Measurements from ENCODE around the gene SEC14L1.

The SEC14L1 gene

DNA sequence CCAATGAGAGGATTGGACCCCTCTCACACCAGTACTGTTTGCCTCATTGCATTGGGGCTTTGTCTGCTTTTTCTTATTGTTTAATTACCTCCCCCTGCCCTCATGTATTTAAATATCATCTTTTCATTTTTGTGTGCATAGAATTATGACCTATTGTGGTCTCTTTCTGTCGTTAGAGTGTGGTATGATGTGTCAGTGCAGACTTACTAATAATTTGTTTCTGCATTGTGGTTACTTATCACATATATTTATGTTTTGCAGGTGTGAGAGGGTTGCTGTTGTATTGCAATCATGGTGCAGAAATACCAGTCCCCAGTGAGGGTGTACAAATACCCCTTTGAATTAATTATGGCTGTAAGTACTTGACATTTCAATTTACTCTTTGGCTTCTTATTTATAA, 2.5 kb downstream of the SEC14L1 start:
- Histone ChIP-seq H3K9ac (ENCODE audit: low read length in 2 of 2) (no peak overlapping the region), H3K4me3 (ENCODE audit: low read length in 2 of 2) (no peak overlapping the region), H3K27ac (ENCODE audit: low read length) (no peak overlapping the region), H3K27me3 (ENCODE audit: control insufficient read depth in 1 of 2, insufficient read depth in 2 of 2, low read length in 2 of 2) (no peaks in the 10 kb centered on the region), H3K9me3 (ENCODE audit: control insufficient read depth in 2 of 2, low read length in 2 of 2) (no peaks in the 10 kb centered on the region), H3K36me3 (ENCODE audit: control insufficient read depth in 2 of 2, insufficient read depth in 2 of 2, low read length in 2 of 2) (peaks cover 0 to 10% of the 10 kb centered on the region in 2 donors), H3K4me1 (ENCODE audit: control insufficient read depth, insufficient read depth, low read length) (peaks cover 27% of the 10 kb centered on the region)

DNA sequence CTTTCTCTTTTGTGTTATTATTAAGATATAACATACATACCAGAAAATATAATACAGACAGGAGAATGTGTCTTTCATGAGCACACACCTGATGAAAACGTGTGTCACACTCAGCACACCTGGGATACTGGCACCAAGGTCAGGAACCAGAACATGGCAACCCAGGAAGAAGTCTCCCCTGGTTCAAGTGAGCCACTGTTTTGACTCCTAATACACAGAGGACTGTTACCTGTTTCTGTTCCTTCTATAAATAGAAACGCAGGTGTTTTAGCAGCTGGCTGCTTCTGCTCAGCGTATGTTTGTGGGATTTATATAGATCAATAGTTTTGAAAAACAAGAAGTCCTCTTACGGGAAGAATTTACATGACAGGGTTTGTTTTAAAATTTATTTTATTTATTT, 3.5 kb downstream of the SEC14L1 start:
- Histone ChIP-seq H3K9me3 (ENCODE audit: control insufficient read depth in 2 of 2, low read length in 2 of 2) (no peaks in the 10 kb centered on the region), H3K27ac (ENCODE audit: low read length) (no peak overlapping the region), H3K36me3 (ENCODE audit: control insufficient read depth in 2 of 2, insufficient read depth in 2 of 2, low read length in 2 of 2) (peaks cover 0 to 16% of the 10 kb centered on the region in 2 donors), H3K9ac (ENCODE audit: low read length in 2 of 2) (peak overlapping the region in 1 of 2 donors; percentile 35), H3K4me1 (ENCODE audit: control insufficient read depth, insufficient read depth, low read length) (peaks cover 29% of the 10 kb centered on the region), H3K4me3 (ENCODE audit: low read length in 2 of 2) (peak overlapping the region in 1 of 2 donors; percentile 15), H3K27me3 (ENCODE audit: control insufficient read depth in 1 of 2, insufficient read depth in 2 of 2, low read length in 2 of 2) (no peaks in the 10 kb centered on the region)

- no peak overlapping the region for H3K4me3 ChIP-seq (ENCODE audit: low read length in 2 of 2)
- no peak overlapping the region for H3K27ac ChIP-seq (ENCODE audit: low read length)
- peak overlapping the region in 1 of 2 donors; percentile 42 for H3K9ac ChIP-seq (ENCODE audit: low read length in 2 of 2)
- H3K27me3 ChIP-seq (ENCODE audit: control insufficient read depth in 1 of 2, insufficient read depth in 2 of 2, low read length in 2 of 2) = no peaks in the 10 kb centered on the region
- H3K36me3 ChIP-seq (ENCODE audit: control insufficient read depth in 2 of 2, insufficient read depth in 2 of 2, low read length in 2 of 2) = peaks cover 0 to 17% of the 10 kb centered on the region in 2 donors
- H3K9me3 ChIP-seq (ENCODE audit: control insufficient read depth in 2 of 2, low read length in 2 of 2) = no peaks in the 10 kb centered on the region
- peaks cover 24% of the 10 kb centered on the region for H3K4me1 ChIP-seq (ENCODE audit: control insufficient read depth, insufficient read depth, low read length)
Observed at GRCh38 chr17:77145224-77145611, 4.4 kb downstream of the SEC14L1 start.

- H3K36me3 ChIP-seq (ENCODE audit: control insufficient read depth in 2 of 2, insufficient read depth in 2 of 2, low read length in 2 of 2) = peaks cover 0 to 17% of the 10 kb centered on the region in 2 donors
Observed at GRCh38 chr17:77145612-77146245, 5.0 kb downstream of the SEC14L1 start.

GRCh38 chr17:77146246-77146632, 5.5 kb downstream of the SEC14L1 start:
- peaks cover 22% of the 10 kb centered on the region for H3K4me1 ChIP-seq (ENCODE audit: control insufficient read depth, insufficient read depth, low read length)
- no peaks in the 10 kb centered on the region for H3K27me3 ChIP-seq (ENCODE audit: control insufficient read depth in 1 of 2, insufficient read depth in 2 of 2, low read length in 2 of 2)
- peak overlapping the region in 1 of 2 donors; percentile 0 for H3K9ac ChIP-seq (ENCODE audit: low read length in 2 of 2)
- peak overlapping the region in 1 of 2 donors; percentile 29 for H3K4me3 ChIP-seq (ENCODE audit: low read length in 2 of 2)
- no peak overlapping the region for H3K27ac ChIP-seq (ENCODE audit: low read length)
- no peaks in the 10 kb centered on the region for H3K9me3 ChIP-seq (ENCODE audit: control insufficient read depth in 2 of 2, low read length in 2 of 2)
- H3K36me3 ChIP-seq (ENCODE audit: control insufficient read depth in 2 of 2, insufficient read depth in 2 of 2, low read length in 2 of 2) = peaks cover 0 to 17% of the 10 kb centered on the region in 2 donors

More at GRCh38 chr17:77145612-77146245, 5.0 kb downstream of the SEC14L1 start:
- Histone ChIP-seq H3K27ac (ENCODE audit: low read length) (no peak overlapping the region), H3K9ac (ENCODE audit: low read length in 2 of 2) (peak overlapping the region; percentile 0 to 42), H3K4me1 (ENCODE audit: control insufficient read depth, insufficient read depth, low read length) (peaks cover 22% of the 10 kb centered on the region), H3K9me3 (ENCODE audit: control insufficient read depth in 2 of 2, low read length in 2 of 2) (no peaks in the 10 kb centered on the region), H3K27me3 (ENCODE audit: control insufficient read depth in 1 of 2, insufficient read depth in 2 of 2, low read length in 2 of 2) (no peaks in the 10 kb centered on the region), H3K4me3 (ENCODE audit: low read length in 2 of 2) (peak overlapping the region in 1 of 2 donors; percentile 29)

DNA sequence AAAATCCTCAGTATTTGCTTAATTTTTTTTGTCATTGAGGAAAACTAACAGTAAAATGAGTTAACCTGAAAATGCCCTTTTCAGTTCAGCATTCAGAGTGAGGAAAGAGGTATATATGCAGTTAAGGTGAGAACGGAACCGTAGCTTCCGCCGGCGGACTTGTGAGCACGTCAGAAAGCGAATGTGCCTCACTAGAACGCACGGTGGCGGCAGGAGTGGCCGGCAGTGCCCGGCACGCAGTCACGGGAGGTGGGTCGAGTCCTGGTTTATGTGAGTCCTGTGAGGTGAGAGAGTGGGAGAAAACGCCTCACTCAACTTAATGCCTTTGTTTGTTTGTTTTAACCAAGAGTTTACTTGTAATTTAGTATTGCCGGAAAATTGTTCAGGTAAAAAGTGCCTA, 6.1 kb downstream of the SEC14L1 start:
- H3K27ac ChIP-seq (ENCODE audit: low read length) = no peak overlapping the region
- H3K36me3 ChIP-seq (ENCODE audit: control insufficient read depth in 2 of 2, insufficient read depth in 2 of 2, low read length in 2 of 2) = peaks cover 0 to 17% of the 10 kb centered on the region in 2 donors
- H3K27me3 ChIP-seq (ENCODE audit: control insufficient read depth in 1 of 2, insufficient read depth in 2 of 2, low read length in 2 of 2) = no peaks in the 10 kb centered on the region
- H3K9me3 ChIP-seq (ENCODE audit: control insufficient read depth in 2 of 2, low read length in 2 of 2) = no peaks in the 10 kb centered on the region
- H3K4me3 ChIP-seq (ENCODE audit: low read length in 2 of 2) = no peak overlapping the region
- peaks cover 18% of the 10 kb centered on the region for H3K4me1 ChIP-seq (ENCODE audit: control insufficient read depth, insufficient read depth, low read length)
- no peak overlapping the region for H3K9ac ChIP-seq (ENCODE audit: low read length in 2 of 2)

DNA sequence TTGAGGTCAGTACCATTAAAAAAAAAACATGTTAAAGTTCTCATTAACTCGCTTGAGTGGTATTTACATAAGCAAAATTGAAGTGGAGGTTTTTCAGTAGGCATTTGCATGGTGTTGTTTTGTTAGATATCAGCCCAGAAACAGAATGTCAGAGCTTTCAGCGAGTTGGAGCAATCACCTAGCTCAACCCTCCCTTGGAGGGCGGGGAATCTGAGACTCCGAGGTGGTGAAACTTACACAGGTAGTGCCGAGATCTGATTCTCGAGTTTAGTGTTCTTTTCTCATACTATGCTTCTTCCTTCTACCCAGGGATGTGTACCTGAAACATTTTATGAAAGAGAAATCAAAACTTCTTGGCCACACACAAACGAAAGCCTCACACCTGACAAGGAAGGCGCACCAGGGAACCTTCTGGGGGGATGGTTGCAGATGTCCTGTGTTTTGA, 6.6 kb downstream of the SEC14L1 start:
- Histone ChIP-seq H3K36me3 (ENCODE audit: control insufficient read depth in 2 of 2, insufficient read depth in 2 of 2, low read length in 2 of 2) (peaks cover 0 to 17% of the 10 kb centered on the region in 2 donors), H3K4me1 (ENCODE audit: control insufficient read depth, insufficient read depth, low read length) (peaks cover 16% of the 10 kb centered on the region), H3K27me3 (ENCODE audit: control insufficient read depth in 1 of 2, insufficient read depth in 2 of 2, low read length in 2 of 2) (no peaks in the 10 kb centered on the region), H3K4me3 (ENCODE audit: low read length in 2 of 2) (no peak overlapping the region), H3K27ac (ENCODE audit: low read length) (no peak overlapping the region), H3K9ac (ENCODE audit: low read length in 2 of 2) (no peak overlapping the region), H3K9me3 (ENCODE audit: control insufficient read depth in 2 of 2, low read length in 2 of 2) (no peaks in the 10 kb centered on the region)

DNA sequence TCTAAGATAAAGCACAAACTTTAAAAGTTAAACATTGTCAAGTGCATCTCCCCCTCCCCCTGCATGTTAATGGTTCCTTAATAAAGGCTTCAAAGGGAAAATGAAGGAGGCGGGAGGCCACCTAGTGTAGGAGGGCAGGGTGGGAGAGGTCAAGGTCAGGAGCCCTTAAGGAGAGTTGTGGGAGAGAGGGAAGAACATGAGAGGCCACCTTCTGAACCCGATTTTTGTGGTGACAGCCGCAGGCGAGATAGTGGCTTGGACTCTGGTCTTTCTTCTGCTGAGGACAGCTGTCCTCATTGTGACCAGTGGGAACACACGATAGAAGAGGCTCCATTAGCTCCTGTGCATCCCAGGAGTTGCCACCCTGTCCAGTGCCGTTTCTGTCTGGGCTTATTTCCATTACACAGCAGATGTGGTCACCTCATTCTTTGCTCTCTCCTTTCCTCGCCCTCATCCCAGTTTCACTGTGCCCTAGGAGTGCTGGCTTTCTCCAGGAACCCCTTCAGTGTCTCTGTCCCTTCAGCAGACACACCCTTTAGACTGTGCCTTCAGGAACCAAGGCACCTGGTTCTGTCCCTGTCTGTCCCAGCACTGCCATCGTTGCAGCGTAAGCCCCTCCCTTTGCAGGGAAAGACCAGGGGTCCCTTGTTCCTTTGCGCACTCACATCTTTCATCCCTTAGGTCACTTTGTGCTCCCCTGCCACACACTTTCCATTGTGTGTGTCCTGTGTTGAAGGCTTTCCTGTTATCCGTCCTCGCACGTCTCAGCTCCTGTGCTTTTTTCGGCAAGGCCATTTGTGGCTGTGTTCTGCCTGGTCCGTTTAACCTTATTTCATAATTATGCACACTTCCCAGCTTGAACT, 7.5 kb downstream of the SEC14L1 start:
- H3K4me1 ChIP-seq (ENCODE audit: control insufficient read depth, insufficient read depth, low read length) = peaks cover 16% of the 10 kb centered on the region
- H3K9me3 ChIP-seq (ENCODE audit: control insufficient read depth in 2 of 2, low read length in 2 of 2) = no peaks in the 10 kb centered on the region
- peak overlapping the region in 1 of 2 donors; percentile 8 for H3K4me3 ChIP-seq (ENCODE audit: low read length in 2 of 2)
- H3K9ac ChIP-seq (ENCODE audit: low read length in 2 of 2) = peak overlapping the region in 1 of 2 donors; percentile 55
- H3K36me3 ChIP-seq (ENCODE audit: control insufficient read depth in 2 of 2, insufficient read depth in 2 of 2, low read length in 2 of 2) = peaks cover 0 to 13% of the 10 kb centered on the region in 2 donors
- no peaks in the 10 kb centered on the region for H3K27me3 ChIP-seq (ENCODE audit: control insufficient read depth in 1 of 2, insufficient read depth in 2 of 2, low read length in 2 of 2)
- H3K27ac ChIP-seq (ENCODE audit: low read length) = peak overlapping the region; percentile 55

- Histone ChIP-seq H3K36me3 (ENCODE audit: control insufficient read depth in 2 of 2, insufficient read depth in 2 of 2, low read length in 2 of 2) (peaks cover 0 to 13% of the 10 kb centered on the region in 2 donors), H3K27me3 (ENCODE audit: control insufficient read depth in 1 of 2, insufficient read depth in 2 of 2, low read length in 2 of 2) (no peaks in the 10 kb centered on the region), H3K9ac (ENCODE audit: low read length in 2 of 2) (no peak overlapping the region), H3K4me1 (ENCODE audit: control insufficient read depth, insufficient read depth, low read length) (peaks cover 16% of the 10 kb centered on the region), H3K27ac (ENCODE audit: low read length) (peak overlapping the region; percentile 55), H3K9me3 (ENCODE audit: control insufficient read depth in 2 of 2, low read length in 2 of 2) (no peaks in the 10 kb centered on the region), H3K4me3 (ENCODE audit: low read length in 2 of 2) (no peak overlapping the region)
Observed at GRCh38 chr17:77148940-77149510, 8.3 kb downstream of the SEC14L1 start.

GRCh38 chr17:77150196-77150595, 9.4 kb downstream of the SEC14L1 start:
- Histone ChIP-seq H3K36me3 (ENCODE audit: control insufficient read depth in 2 of 2, insufficient read depth in 2 of 2, low read length in 2 of 2) (peaks cover 0 to 13% of the 10 kb centered on the region in 2 donors), H3K9me3 (ENCODE audit: control insufficient read depth in 2 of 2, low read length in 2 of 2) (no peaks in the 10 kb centered on the region), H3K4me1 (ENCODE audit: control insufficient read depth, insufficient read depth, low read length) (peaks cover 15% of the 10 kb centered on the region), H3K4me3 (ENCODE audit: low read length in 2 of 2) (no peak overlapping the region), H3K27me3 (ENCODE audit: control insufficient read depth in 1 of 2, insufficient read depth in 2 of 2, low read length in 2 of 2) (no peaks in the 10 kb centered on the region), H3K9ac (ENCODE audit: low read length in 2 of 2) (no peak overlapping the region), H3K27ac (ENCODE audit: low read length) (no peak overlapping the region)

Data from stomach smooth muscle (tissue), 2 donors.